ENCODE measurements around the gene NEMP1. TPM values are rescaled to one million over a fixed set of nuclear protein-coding genes. Genes with fewer than 3 reads are reported as not detected.

The NEMP1 gene
- total and polyA plus RNA-seq, 4 donors = 1.4 to 10.9 (median 3.2) TPM

GRCh38 chr12:57040750-57041149, 37.8 kb downstream of the NEMP1 start:
- H3K36me3 ChIP-seq (ENCODE audit: control insufficient read depth in 4 of 4, insufficient read depth in 3 of 4, low read depth in 1 of 4, low read length in 3 of 4) = no peaks in the 10 kb centered on the region
- TF ChIP-seq YY1 (IDR thresholded peaks at IDR 0.05) (no peak), TAF1 (conservative IDR thresholded peaks at IDR 0.05) (no peak), HNF4A (conservative IDR thresholded peaks at IDR 0.05) (no peak), RXRA (IDR thresholded peaks at IDR 0.05) (no peak), CTCF (IDR thresholded peaks at IDR 0.05; ENCODE audit: low read depth, low read length, missing input control) (no peak), ATF3 (IDR thresholded peaks at IDR 0.05) (no peak), HNF4G (IDR thresholded peaks at IDR 0.05) (no peak), GABPA (IDR thresholded peaks at IDR 0.05 in 1 of 2, conservative IDR thresholded peaks at IDR 0.05 in 1 of 2) (no peak), EGR1 (IDR thresholded peaks at IDR 0.05; ENCODE audit: low read depth in 2 of 2) (no peak), FOXA1 (IDR thresholded peaks at IDR 0.05) (no peak), REST (IDR thresholded peaks at IDR 0.05) (no peak), FOXA2 (IDR thresholded peaks at IDR 0.05) (no peak), RAD21 (IDR thresholded peaks at IDR 0.05) (no peak), JUND (IDR thresholded peaks at IDR 0.05) (no peak), NR2F2 (IDR thresholded peaks at IDR 0.05) (no peak), SP1 (IDR thresholded peaks at IDR 0.05) (no peak)
- TF ChIP-seq, protein P1, sequence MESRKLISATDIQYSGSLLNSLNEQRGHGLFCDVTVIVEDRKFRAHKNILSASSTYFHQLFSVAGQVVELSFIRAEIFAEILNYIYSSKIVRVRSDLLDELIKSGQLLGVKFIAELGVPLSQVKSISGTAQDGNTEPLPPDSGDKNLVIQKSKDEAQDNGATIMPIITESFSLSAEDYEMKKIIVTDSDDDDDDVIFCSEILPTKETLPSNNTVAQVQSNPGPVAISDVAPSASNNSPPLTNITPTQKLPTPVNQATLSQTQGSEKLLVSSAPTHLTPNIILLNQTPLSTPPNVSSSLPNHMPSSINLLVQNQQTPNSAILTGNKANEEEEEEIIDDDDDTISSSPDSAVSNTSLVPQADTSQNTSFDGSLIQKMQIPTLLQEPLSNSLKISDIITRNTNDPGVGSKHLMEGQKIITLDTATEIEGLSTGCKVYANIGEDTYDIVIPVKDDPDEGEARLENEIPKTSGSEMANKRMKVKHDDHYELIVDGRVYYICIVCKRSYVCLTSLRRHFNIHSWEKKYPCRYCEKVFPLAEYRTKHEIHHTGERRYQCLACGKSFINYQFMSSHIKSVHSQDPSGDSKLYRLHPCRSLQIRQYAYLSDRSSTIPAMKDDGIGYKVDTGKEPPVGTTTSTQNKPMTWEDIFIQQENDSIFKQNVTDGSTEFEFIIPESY (IDR thresholded peaks at IDR 0.05) = no peak
- TF ChIP-seq, protein P2, sequence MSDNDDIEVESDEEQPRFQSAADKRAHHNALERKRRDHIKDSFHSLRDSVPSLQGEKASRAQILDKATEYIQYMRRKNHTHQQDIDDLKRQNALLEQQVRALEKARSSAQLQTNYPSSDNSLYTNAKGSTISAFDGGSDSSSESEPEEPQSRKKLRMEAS (IDR thresholded peaks at IDR 0.05) = no peak
- no peak for DNase-seq (ENCODE audit: low spot score)
- no peak overlapping the region for H3K4me3 ChIP-seq (ENCODE audit: low read depth in 1 of 3, low read length in 3 of 3)
- 83% methylated on average over 2 of the region's 2 CpGs for WGBS
- no peaks in the 10 kb centered on the region for H3K4me1 ChIP-seq (ENCODE audit: control insufficient read depth in 4 of 4, insufficient read depth in 4 of 4, low read length in 3 of 4)
- H3K9me3 ChIP-seq (ENCODE audit: control insufficient read depth in 4 of 4, low read length in 3 of 4) = no peaks in the 10 kb centered on the region
- no peak overlapping the region for H3K27ac ChIP-seq (ENCODE audit: low read depth in 1 of 2, low read length in 2 of 2)
- H3K27me3 ChIP-seq (ENCODE audit: control insufficient read depth in 4 of 4, insufficient read depth in 4 of 4, low read length in 3 of 4) = no peaks in the 10 kb centered on the region
- H3K9ac ChIP-seq (ENCODE audit: low read depth in 1 of 2, low read length in 2 of 2) = no peak overlapping the region

Data from liver (tissue), 9 donors.